Measurements from ENCODE around the gene TAS2R46.

Gene TAS2R46

GRCh38 chr12:11031307-11031706 is 30.8 kb downstream of the TAS2R46 start, which contains the start of gene TAS2R31:
TAS2R31 (minus strand) TSS chr12:11031407; CDS start chr12:11031335, 72 bp downstream.
- no peak for DNase-seq

GRCh38 chr12:11026118-11026517 is 36.0 kb downstream of the TAS2R46 start:
- no peak for DNase-seq

GRCh38 chr12:11023387-11023786 is 38.7 kb downstream of the TAS2R46 start:
- no peak for DNase-seq

GRCh38 chr12:11022520-11022919 is 39.6 kb downstream of the TAS2R46 start, which contains the start of gene TAS2R19:
TAS2R19 (minus strand) TSS chr12:11022620; CDS start chr12:11022571, 49 bp downstream.
- DNase-seq = no peak

GRCh38 chr12:11016937-11017336 is 45.2 kb downstream of the TAS2R46 start:
- no peak for DNase-seq

- DNase-seq = no peak
Measured at GRCh38 chr12:11015775-11016430, 46.2 kb downstream of the TAS2R46 start.

GRCh38 chr12:11014234-11014633 is 47.9 kb downstream of the TAS2R46 start:
- DNase-seq = no peak
